H1 (cell line): ENCODE data around the gene ANXA6. TPM values are rescaled to one million over a fixed set of nuclear protein-coding genes. Genes with fewer than 3 reads are reported as not detected.

ENCODE experiments used
- CTCF ChIA-PET: fragments of 300-600 bp; sonication (Branson Sonifier 250); formaldehyde crosslinking; loops from one replicate; lab custom pipeline; 2021; ENCODE audit not compliant: partially characterized antibody; lab: Charles Lee
- POLR2A ChIA-PET: fragments of 300-600 bp; sonication (Branson Sonifier 250); formaldehyde crosslinking; loops from one replicate; lab custom pipeline; 2021; ENCODE audit warnings: inconsistent platforms; ENCODE audit not compliant: partially characterized antibody; lab: Charles Lee
- DNase-seq, 2 experiments: peaks; one replicate each; pipeline versions ENCODE4 v3.0.0 to v3.0.0-alpha.2; 2010 to 2022; ENCODE audit warnings: low spot score in 2 of 2, low read depth in 1 of 2, mixed read lengths in 1 of 2
- FAIRE-seq: peaks from 2 replicates; lab custom pipeline; 2011; peaks lifted over from hg19 to GRCh38; lab: Jason Lieb, UNC
- H2AFZ ChIP-seq: 2 replicates; pipeline ENCODE4 v1.8.1; 2012; ENCODE audit warnings: low read length, inconsistent platforms
- H2AK5ac ChIP-seq: 2 replicates; pipeline ENCODE4 v1.6.1; 2013; ENCODE audit warnings: low read depth, low read length
- H2BK120ac ChIP-seq: replicated peaks from 2 replicates; pipeline ENCODE3; 2013; ENCODE audit warnings: low read depth, low read length, inconsistent platforms
- H2BK12ac ChIP-seq: 2 replicates; pipeline ENCODE4 v1.6.1; 2013; ENCODE audit warnings: low read depth, low read length
- H2BK15ac ChIP-seq: 2 replicates; pipeline ENCODE4 v1.6.1; 2013; ENCODE audit warnings: low read length
- H2BK20ac ChIP-seq: 2 replicates; pipeline ENCODE4 v1.6.1; 2013; ENCODE audit warnings: low read length
- H2BK5ac ChIP-seq: 2 replicates; pipeline ENCODE4 v1.6.1; 2013; ENCODE audit warnings: low read depth, low read length
- H3K14ac ChIP-seq: 2 replicates; pipeline ENCODE4 v1.6.1; 2013; ENCODE audit warnings: inconsistent platforms; ENCODE audit not compliant: insufficient read length
- H3K18ac ChIP-seq: 2 replicates; pipeline ENCODE4 v1.6.1; 2013; ENCODE audit warnings: low read length; ENCODE audit errors: extremely low read depth
- H3K23ac ChIP-seq: 2 replicates; pipeline ENCODE4 v1.6.1; 2013; ENCODE audit warnings: inconsistent platforms; ENCODE audit not compliant: insufficient read length
- H3K23me2 ChIP-seq: 2 replicates; pipeline ENCODE4 v1.6.1; 2013; ENCODE audit warnings: low read depth, low read length
- H3K27ac ChIP-seq: 2 replicates; pipeline ENCODE4 v1.6.1; 2011; ENCODE audit warnings: low read depth, low read length, inconsistent platforms
- H3K27me3 ChIP-seq, 4 experiments: replicated peaks in 1 of 4; 1 replicate in 1 of 4; 2 replicates in 3 of 4; pipeline versions ENCODE4 v1.6.1 to v1.8.1; 2011 to 2013; ENCODE audit warnings: low read length in 3 of 4, mild to moderate bottlenecking in 3 of 4, inconsistent platforms in 2 of 4, mixed read lengths in 2 of 4, moderate library complexity in 1 of 4; ENCODE audit not compliant: control insufficient read depth in 3 of 4, insufficient read depth in 3 of 4; ENCODE audit errors: extremely low read depth in 1 of 4
- H3K36me3 ChIP-seq, 4 experiments: 2 replicates each; pipeline versions ENCODE4 v1.6.1 to v1.8.1; 2011 to 2013; ENCODE audit warnings: mild to moderate bottlenecking in 4 of 4, low read length in 3 of 4, moderate library complexity in 2 of 4, control low read depth in 1 of 4, inconsistent platforms in 1 of 4; ENCODE audit not compliant: insufficient read depth in 4 of 4, control insufficient read depth in 2 of 4
- H3K4ac ChIP-seq: replicated peaks from 2 replicates; pipeline ENCODE3; 2013; ENCODE audit warnings: low read length, low read depth, mixed read lengths, inconsistent platforms; ENCODE audit not compliant: insufficient read length
- H3K4me1 ChIP-seq, 4 experiments: replicated peaks in 1 of 4; 1 replicate in 1 of 4; 2 replicates in 3 of 4; pipeline versions ENCODE4 v1.6.1 to v1.8.1; 2011 to 2013; ENCODE audit warnings: low read length in 3 of 4, inconsistent platforms in 2 of 4, mixed read lengths in 1 of 4; ENCODE audit not compliant: insufficient read depth in 4 of 4, control insufficient read depth in 3 of 4
- H3K4me2 ChIP-seq, 2 experiments: 2 replicates each; pipeline versions ENCODE4 v1.6.1 to v1.8.1; 2011 to 2013; ENCODE audit warnings: low read depth in 2 of 2, low read length in 2 of 2, control low read depth in 1 of 2, inconsistent platforms in 1 of 2, mild to moderate bottlenecking in 1 of 2; ENCODE audit not compliant: insufficient read depth in 1 of 2
- H3K4me3 ChIP-seq, 4 experiments: fragments of 200-600, 300-600 bp in 1 of 4; sonication (generic), shearing (Covaris generic), sonication (Bioruptor Twin) in 1 of 4; 2 replicates each; pipeline versions ENCODE4 v1.5.1 to v1.8.1; 2011 to 2016; ENCODE audit warnings: low read length in 4 of 4, low read depth in 3 of 4, control low read depth in 2 of 4, inconsistent platforms in 2 of 4, mild to moderate bottlenecking in 2 of 4, mixed read lengths in 1 of 4, moderate library complexity in 1 of 4; ENCODE audit not compliant: insufficient read depth in 2 of 4; ENCODE audit errors: extremely low read depth in 1 of 4
- H3K56ac ChIP-seq: replicated peaks from 2 replicates; pipeline ENCODE3; 2013; ENCODE audit warnings: low read depth, mild to moderate bottlenecking, mixed read lengths, low read length, inconsistent platforms; ENCODE audit not compliant: insufficient read length
- H3K79me1 ChIP-seq: 2 replicates; pipeline ENCODE4 v1.6.1; 2013; ENCODE audit warnings: low read depth, low read length, control low read depth
- H3K79me2 ChIP-seq, 2 experiments: 2 replicates each; pipeline versions ENCODE4 v1.6.1 to v1.8.1; 2012 to 2013; ENCODE audit warnings: low read length in 2 of 2, mild to moderate bottlenecking in 2 of 2, inconsistent platforms in 1 of 2; ENCODE audit not compliant: insufficient read depth in 2 of 2, control insufficient read depth in 1 of 2
- H3K9ac ChIP-seq, 4 experiments: replicated peaks in 1 of 4; 1 replicate in 1 of 4; 2 replicates in 3 of 4; pipeline versions ENCODE4 v1.6.1 to v1.8.1; 2011 to 2013; ENCODE audit warnings: low read depth in 3 of 4, low read length in 3 of 4, control low read depth in 2 of 4, mild to moderate bottlenecking in 2 of 4, moderate library complexity in 2 of 4, inconsistent platforms in 1 of 4; ENCODE audit errors: extremely low read depth in 1 of 4
- H3K9me3 ChIP-seq, 2 experiments: 2 replicates each; pipeline versions ENCODE4 v1.6.1 to v1.8.1; 2012 to 2013; ENCODE audit warnings: mild to moderate bottlenecking in 2 of 2, moderate library complexity in 2 of 2, control low read depth in 1 of 2, inconsistent platforms in 1 of 2, low read depth in 1 of 2, low read length in 1 of 2, mixed read lengths in 1 of 2; ENCODE audit not compliant: insufficient read depth in 2 of 2
- H4K20me1 ChIP-seq, 2 experiments: replicated peaks in 1 of 2; 2 replicates each; pipeline versions ENCODE3 to v1.8.1; 2011 to 2013; ENCODE audit warnings: inconsistent platforms in 2 of 2, low read length in 2 of 2, mild to moderate bottlenecking in 1 of 2; ENCODE audit not compliant: insufficient read depth in 2 of 2, control insufficient read depth in 1 of 2
- H4K5ac ChIP-seq: 2 replicates; pipeline ENCODE4 v1.6.1; 2013; ENCODE audit warnings: low read length, low read depth, mixed read lengths, inconsistent platforms; ENCODE audit not compliant: insufficient read length
- H4K8ac ChIP-seq: 2 replicates; pipeline ENCODE4 v1.8.0; 2013; ENCODE audit warnings: mild to moderate bottlenecking, moderate library complexity, low read length, inconsistent platforms; ENCODE audit not compliant: insufficient read depth; ENCODE audit errors: extremely low read depth
- H4K91ac ChIP-seq: replicated peaks from 2 replicates; pipeline ENCODE3; 2013; ENCODE audit warnings: low read length, mixed read lengths, inconsistent platforms; ENCODE audit not compliant: insufficient read length
- HDAC2 ChIP-seq, 2 experiments: fragments of 300-600 bp in 1 of 2; sonication (generic) in 1 of 2; IDR thresholded peaks; 2 replicates each; pipeline ENCODE4 v1.6.1; 2011 to 2012; ENCODE audit warnings: low read depth in 2 of 2, low read length in 2 of 2, mild to moderate bottlenecking in 2 of 2, moderate library complexity in 2 of 2, borderline replicate concordance in 1 of 2, inconsistent platforms in 1 of 2
- WGBS, 2 experiments: shearing (Covaris generic) in 1 of 2; methylation state at CpG; one replicate each; pipeline versions ENCODE4 v1.1.6 to v1.1.7; 2013 to 2015; ENCODE audit warnings: low lambda C conversion rate in 2 of 2, mixed read lengths in 2 of 2, inconsistent platforms in 1 of 2, low coverage in 1 of 2, missing lambda C conversion rate in 1 of 2; ENCODE audit not compliant: insufficient replicate concordance in 2 of 2, insufficient coverage in 1 of 2, insufficient read length in 1 of 2; ENCODE audit errors: extremely low coverage in 1 of 2, missing lambda C conversion rate in 1 of 2; 5-methylcytosine and 5-hydroxymethylcytosine counted together
- polyA plus RNA-seq, 7 experiments: library from polyadenylated mRNA; depleted of rRNA in 3 of 7; stranded (reverse) in 5 of 7; unstranded in 2 of 7; fragments of >200 nt in 5 of 7; fragments of 200-250 nt in 2 of 7; gene quantifications; 1 replicate in 5 of 7; 2 replicates in 1 of 7; 4 replicates in 1 of 7; pipeline versions ENCODE4 v1.2.1 to v1.2.3, GENCODE V29; 2011 to 2013; ENCODE audit warnings: missing spikeins in 2 of 7, mixed read lengths in 2 of 7
- total RNA-seq: library from RNA; stranded (reverse); fragmentation: NEBNext Ultra II Directional; extraction: Animal tissue kit (Norgen Biotek cat#: 25700); gene quantifications from 2 replicates; pipeline ENCODE4 v1.2.1, GENCODE V29; 2021

The ANXA6 gene
- total and polyA plus RNA-seq, 2 of the 8 experiments (the other 6 are each of a cell fraction or from before 2014, with no cell fraction given) = 61.3 to 78.6 TPM

- no peak overlapping the region for H2BK15ac ChIP-seq
- no peak overlapping the region for H4K5ac ChIP-seq
- no peak overlapping the region for H2AFZ ChIP-seq
- no peak for TF ChIP-seq HDAC2 (IDR thresholded peaks at IDR 0.05; ENCODE audit: borderline replicate concordance in 1 of 2, low read depth in 2 of 2, low read length in 2 of 2)
- H3K18ac ChIP-seq = no peak overlapping the region
- H3K14ac ChIP-seq = no peak overlapping the region
- ChIA-PET POLR2A (no interaction called here), CTCF (interaction anchor here (0.6 to 3.1 kb wide), 5 partner anchors 15 to 570 kb away, joined by 3 to 15 read pairs (median 4); no protein-coding TSS in a partner anchor)
- no peaks in the 10 kb centered on the region for H3K79me1 ChIP-seq
- H3K56ac ChIP-seq = no peak overlapping the region
- H3K9me3 ChIP-seq = 0 out of 4 replicates have a peak, but pooled peaks cover 0 to 3% of the 10 kb centered on the region in 2 experiments
- H3K4me1 ChIP-seq = no peaks in the 10 kb centered on the region; a peak in 2 of 7 replicates
- no peak overlapping the region for H3K27ac ChIP-seq
- 75% methylated on average over 1 of the region's 1 CpG; no CpG with 5 or more reads in 1 of the 2 experiments for WGBS, 2 experiments
- H2BK20ac ChIP-seq = no peak overlapping the region
- no peak overlapping the region; a peak in 1 of 7 replicates for H3K9ac ChIP-seq
- no peaks in the 10 kb centered on the region for H3K79me2 ChIP-seq
- no peak overlapping the region for H2BK120ac ChIP-seq
- H2BK12ac ChIP-seq = no peak overlapping the region
- H3K27me3 ChIP-seq = no peaks in the 10 kb centered on the region
- no peak overlapping the region for H3K4ac ChIP-seq
- no peak overlapping the region for H3K4me3 ChIP-seq
- no peak overlapping the region; a peak in 1 of 4 replicates for H3K4me2 ChIP-seq
- H4K8ac ChIP-seq = no peak overlapping the region
- H3K23ac ChIP-seq = no peak overlapping the region
- no peak overlapping the region for H4K91ac ChIP-seq
- H3K23me2 ChIP-seq = no peaks in the 10 kb centered on the region
- H2AK5ac ChIP-seq = no peak overlapping the region
- H4K20me1 ChIP-seq = no peaks in the 10 kb centered on the region
- no peaks in the 10 kb centered on the region for H3K36me3 ChIP-seq
- DNase-seq (no peak), FAIRE-seq (peak; percentile 36)
- H2BK5ac ChIP-seq = no peak overlapping the region
Observed at GRCh38 chr5:151191661-151192060, 34.1 kb upstream of the ANXA6 start.
